ENCODE data around the gene HNRNPA1. TPM values are rescaled to one million over a fixed set of nuclear protein-coding genes. Genes with fewer than 3 reads are reported as not detected.

HNRNPA1 gene
- total and polyA plus RNA-seq, 9 of the 15 experiments (the other 6 are each of a cell fraction or from before 2014, with no cell fraction given): 1,166 to 2,703 (median 1,815) TPM

DNA sequence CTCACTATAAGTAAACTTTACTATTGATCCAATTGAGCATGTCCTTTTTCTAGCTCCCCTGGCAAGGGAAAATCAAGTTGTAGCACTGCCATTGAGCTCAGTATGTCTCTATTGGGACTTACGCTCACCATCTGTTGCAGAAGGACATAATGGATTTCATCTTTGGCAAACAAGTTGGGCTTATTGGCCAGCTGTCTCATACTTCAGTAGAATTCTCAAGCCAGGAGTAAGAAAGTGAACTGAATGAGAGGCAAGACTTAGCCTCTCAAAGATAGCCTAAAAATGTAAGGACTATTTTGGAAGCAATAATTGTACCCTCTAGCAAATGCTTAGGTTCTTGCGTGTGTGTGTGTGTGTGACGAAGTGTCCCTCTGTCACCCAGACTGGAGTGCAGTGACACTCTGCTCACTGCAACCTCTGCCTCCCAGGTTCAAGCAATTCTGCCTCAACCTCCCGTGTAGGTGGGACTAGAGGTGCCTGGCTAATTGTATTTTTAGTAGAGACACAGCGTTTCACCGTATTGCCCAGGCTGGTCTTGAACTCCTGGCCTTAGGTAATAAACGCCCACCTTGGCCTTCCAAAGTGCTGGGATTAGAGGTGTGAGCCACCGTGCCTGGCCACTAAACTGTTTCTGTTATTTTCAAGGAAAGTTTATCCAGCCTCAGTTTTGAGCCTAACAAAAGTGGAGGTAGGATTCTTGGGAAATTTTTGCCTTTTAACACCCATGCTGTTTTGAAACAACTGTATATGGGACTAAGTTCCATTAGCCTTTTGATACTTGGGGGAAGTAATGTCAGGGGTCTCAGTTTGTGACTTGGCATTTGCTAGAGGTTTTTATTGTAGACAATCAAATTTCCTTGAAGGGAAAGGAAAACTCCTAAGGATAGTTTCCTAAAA, 7.0 kb downstream of the HNRNPA1 start (continued):
- TF ChIP-seq MED1 (CRISPR knock-in tag; IDR thresholded peaks at IDR 0.05; ENCODE audit: borderline replicate concordance) (no peak), NCOA4 (IDR thresholded peaks at IDR 0.05; ENCODE audit: partially characterized antibody) (no peak), KLF6 (CRISPR knock-in tag; IDR thresholded peaks at IDR 0.05; ENCODE audit: borderline replicate concordance) (no peak), POLR3A (IDR thresholded peaks at IDR 0.05; ENCODE audit: borderline replicate concordance, extremely low read depth, insufficient read depth, insufficient read length) (no peak), HNRNPUL1 (IDR thresholded peaks at IDR 0.05; ENCODE audit: low read length) (peak; percentile 75; the same call in 1 of the 2 replicates), CXXC5 (CRISPR knock-in tag; IDR thresholded peaks at IDR 0.05) (no peak), PRPF4 (IDR thresholded peaks at IDR 0.05; ENCODE audit: insufficient read depth, low read depth, low read length, poor library complexity, severe bottlenecking) (no peak), ZNF589 (CRISPR knock-in tag; IDR thresholded peaks at IDR 0.05; ENCODE audit: low read depth) (no peak), NRF1 (conservative IDR thresholded peaks at IDR 0.05 in 1 of 2, IDR thresholded peaks at IDR 0.05 in 1 of 2) (no peak), ATF1 (CRISPR knock-in tag; IDR thresholded peaks at IDR 0.05) (no peak), ATF1 (tag; IDR thresholded peaks at IDR 0.05) (no peak), SNRNP70 (optimal IDR thresholded peaks at IDR 0.05; ENCODE audit: low read depth, low read length) (no peak), ZNF232 (CRISPR knock-in tag; IDR thresholded peaks at IDR 0.05) (no peak), PTRF (tag; IDR thresholded peaks at IDR 0.05) (no peak), ZNF175 (CRISPR knock-in tag; IDR thresholded peaks at IDR 0.05; ENCODE audit: low read depth) (no peak), CSDE1 (IDR thresholded peaks at IDR 0.05) (no peak), ZKSCAN1 (IDR thresholded peaks at IDR 0.05; ENCODE audit: low read depth, low read length) (no peak), POLR2AphosphoS2 (IDR thresholded peaks at IDR 0.05; ENCODE audit: low read length) (peak; percentile 91), ADNP (tag; IDR thresholded peaks at IDR 0.05) (no peak), STAT5A (IDR thresholded peaks at IDR 0.05; ENCODE audit: borderline replicate concordance, low read length) (peak; percentile 26; the same call in 1 of the 2 replicates), ZFX (CRISPR knock-in tag; IDR thresholded peaks at IDR 0.05) (no peak), PHTF2 (CRISPR knock-in tag; IDR thresholded peaks at IDR 0.05) (no peak; the same call in 1 of the 2 replicates)
- TF ChIP-seq, protein P1, sequence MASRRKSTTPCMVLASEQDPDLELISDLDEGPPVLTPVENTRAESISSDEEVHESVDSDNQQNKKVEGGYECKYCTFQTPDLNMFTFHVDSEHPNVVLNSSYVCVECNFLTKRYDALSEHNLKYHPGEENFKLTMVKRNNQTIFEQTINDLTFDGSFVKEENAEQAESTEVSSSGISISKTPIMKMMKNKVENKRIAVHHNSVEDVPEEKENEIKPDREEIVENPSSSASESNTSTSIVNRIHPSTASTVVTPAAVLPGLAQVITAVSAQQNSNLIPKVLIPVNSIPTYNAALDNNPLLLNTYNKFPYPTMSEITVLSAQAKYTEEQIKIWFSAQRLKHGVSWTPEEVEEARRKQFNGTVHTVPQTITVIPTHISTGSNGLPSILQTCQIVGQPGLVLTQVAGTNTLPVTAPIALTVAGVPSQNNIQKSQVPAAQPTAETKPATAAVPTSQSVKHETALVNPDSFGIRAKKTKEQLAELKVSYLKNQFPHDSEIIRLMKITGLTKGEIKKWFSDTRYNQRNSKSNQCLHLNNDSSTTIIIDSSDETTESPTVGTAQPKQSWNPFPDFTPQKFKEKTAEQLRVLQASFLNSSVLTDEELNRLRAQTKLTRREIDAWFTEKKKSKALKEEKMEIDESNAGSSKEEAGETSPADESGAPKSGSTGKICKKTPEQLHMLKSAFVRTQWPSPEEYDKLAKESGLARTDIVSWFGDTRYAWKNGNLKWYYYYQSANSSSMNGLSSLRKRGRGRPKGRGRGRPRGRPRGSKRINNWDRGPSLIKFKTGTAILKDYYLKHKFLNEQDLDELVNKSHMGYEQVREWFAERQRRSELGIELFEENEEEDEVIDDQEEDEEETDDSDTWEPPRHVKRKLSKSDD (conservative IDR thresholded peaks at IDR 0.05; ENCODE audit: low read length): no peak
- TF ChIP-seq, protein P2, sequence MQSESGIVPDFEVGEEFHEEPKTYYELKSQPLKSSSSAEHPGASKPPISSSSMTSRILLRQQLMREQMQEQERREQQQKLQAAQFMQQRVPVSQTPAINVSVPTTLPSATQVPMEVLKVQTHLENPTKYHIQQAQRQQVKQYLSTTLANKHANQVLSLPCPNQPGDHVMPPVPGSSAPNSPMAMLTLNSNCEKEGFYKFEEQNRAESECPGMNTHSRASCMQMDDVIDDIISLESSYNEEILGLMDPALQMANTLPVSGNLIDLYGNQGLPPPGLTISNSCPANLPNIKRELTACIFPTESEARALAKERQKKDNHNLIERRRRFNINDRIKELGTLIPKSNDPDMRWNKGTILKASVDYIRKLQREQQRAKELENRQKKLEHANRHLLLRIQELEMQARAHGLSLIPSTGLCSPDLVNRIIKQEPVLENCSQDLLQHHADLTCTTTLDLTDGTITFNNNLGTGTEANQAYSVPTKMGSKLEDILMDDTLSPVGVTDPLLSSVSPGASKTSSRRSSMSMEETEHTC (IDR thresholded peaks at IDR 0.05): no peak
- TF ChIP-seq, protein P3, sequence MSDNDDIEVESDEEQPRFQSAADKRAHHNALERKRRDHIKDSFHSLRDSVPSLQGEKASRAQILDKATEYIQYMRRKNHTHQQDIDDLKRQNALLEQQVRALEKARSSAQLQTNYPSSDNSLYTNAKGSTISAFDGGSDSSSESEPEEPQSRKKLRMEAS (CRISPR knock-in tag; IDR thresholded peaks at IDR 0.05): no peak

All from K562 (cell line).